ENCODE results near the gene ZFP3.
"Not testable (repeated sequence)": the region's sequence is repeated elsewhere in the genome, so short reads cannot be mapped to it uniquely, and the experiment has no call there.

Gene ZFP3

GRCh38 chr17:5124896-5125295 is 46.6 kb downstream of the ZFP3 start:
- H2AFZ ChIP-seq (ENCODE audit: low read length, unreplicated experiment); H3K27ac ChIP-seq (ENCODE audit: low read depth, low read length); H3K36me3 ChIP-seq (ENCODE audit: insufficient read depth, low read length); H3K4me3 ChIP-seq (ENCODE audit: low read depth, low read length); H3K4me1 ChIP-seq (ENCODE audit: control insufficient read depth, insufficient read depth, low read length, unreplicated experiment); H3K79me2 ChIP-seq (ENCODE audit: control insufficient read depth, insufficient read depth, low read length, unreplicated experiment): not testable (repeated sequence)
- peaks cover 36% of the 10 kb centered on the region for H3K27me3 ChIP-seq (ENCODE audit: insufficient read depth, low read length)

- Histone ChIP-seq H3K36me3 (ENCODE audit: insufficient read depth, low read length) (no peaks in the 10 kb centered on the region), H3K4me3 (ENCODE audit: low read depth, low read length) (no peak overlapping the region), H3K27ac (ENCODE audit: low read depth, low read length) (no peak overlapping the region), H3K4me1 (ENCODE audit: control insufficient read depth, insufficient read depth, low read length, unreplicated experiment) (no peaks in the 10 kb centered on the region), H3K79me2 (ENCODE audit: control insufficient read depth, insufficient read depth, low read length, unreplicated experiment) (no peaks in the 10 kb centered on the region), H3K27me3 (ENCODE audit: insufficient read depth, low read length) (peaks cover 28% of the 10 kb centered on the region), H2AFZ (ENCODE audit: low read length, unreplicated experiment) (no peak overlapping the region)
Observed at GRCh38 chr17:5126719-5127488, 48.6 kb downstream of the ZFP3 start.

- Histone ChIP-seq H2AFZ (ENCODE audit: low read length, unreplicated experiment) (no peak overlapping the region), H3K36me3 (ENCODE audit: insufficient read depth, low read length) (no peaks in the 10 kb centered on the region), H3K27ac (ENCODE audit: low read depth, low read length) (no peak overlapping the region), H3K27me3 (ENCODE audit: insufficient read depth, low read length) (peaks cover 18% of the 10 kb centered on the region; the same call in 1 of the 2 replicates), H3K79me2 (ENCODE audit: control insufficient read depth, insufficient read depth, low read length, unreplicated experiment) (no peaks in the 10 kb centered on the region), H3K4me3 (ENCODE audit: low read depth, low read length) (no peak overlapping the region), H3K4me1 (ENCODE audit: control insufficient read depth, insufficient read depth, low read length, unreplicated experiment) (no peaks in the 10 kb centered on the region)
Observed at GRCh38 chr17:5127910-5128309, 49.6 kb downstream of the ZFP3 start.

DNA sequence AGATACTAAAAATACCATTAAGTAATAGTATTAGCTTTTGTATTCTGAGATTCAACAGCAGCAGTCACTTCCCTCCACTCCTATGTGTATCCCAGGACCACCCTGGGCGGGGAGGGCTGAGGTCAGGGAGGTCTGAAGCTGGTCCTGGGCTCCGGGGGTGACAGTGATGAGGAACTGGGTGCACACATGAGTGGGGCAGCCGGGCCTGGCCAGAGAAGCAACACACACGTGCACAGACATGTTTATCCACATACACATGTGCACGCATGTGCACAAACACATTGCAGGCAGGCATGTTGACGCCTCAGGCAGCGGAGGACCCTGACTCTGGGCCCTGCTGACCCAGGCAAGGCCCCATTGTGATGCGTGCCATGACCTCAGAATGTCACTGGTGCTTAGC is 50.1 kb downstream of the ZFP3 start:
- not testable (repeated sequence) for H3K27ac ChIP-seq (ENCODE audit: low read depth, low read length); H3K4me3 ChIP-seq (ENCODE audit: low read depth, low read length); H2AFZ ChIP-seq (ENCODE audit: low read length, unreplicated experiment); H3K4me1 ChIP-seq (ENCODE audit: control insufficient read depth, insufficient read depth, low read length, unreplicated experiment); H3K79me2 ChIP-seq (ENCODE audit: control insufficient read depth, insufficient read depth, low read length, unreplicated experiment); H3K36me3 ChIP-seq (ENCODE audit: insufficient read depth, low read length)
- peaks cover 14% of the 10 kb centered on the region; the same call in 1 of the 2 replicates for H3K27me3 ChIP-seq (ENCODE audit: insufficient read depth, low read length)

- Histone ChIP-seq H3K4me3 (ENCODE audit: low read depth, low read length) (no peak overlapping the region), H3K36me3 (ENCODE audit: insufficient read depth, low read length) (no peaks in the 10 kb centered on the region), H3K79me2 (ENCODE audit: control insufficient read depth, insufficient read depth, low read length, unreplicated experiment) (no peaks in the 10 kb centered on the region), H3K27ac (ENCODE audit: low read depth, low read length) (no peak overlapping the region), H3K4me1 (ENCODE audit: control insufficient read depth, insufficient read depth, low read length, unreplicated experiment) (no peaks in the 10 kb centered on the region), H3K27me3 (ENCODE audit: insufficient read depth, low read length) (peaks cover 8% of the 10 kb centered on the region; the same call in 1 of the 2 replicates), H2AFZ (ENCODE audit: low read length, unreplicated experiment) (no peak overlapping the region)
Observed at GRCh38 chr17:5128905-5129535, 50.8 kb downstream of the ZFP3 start.

DNA sequence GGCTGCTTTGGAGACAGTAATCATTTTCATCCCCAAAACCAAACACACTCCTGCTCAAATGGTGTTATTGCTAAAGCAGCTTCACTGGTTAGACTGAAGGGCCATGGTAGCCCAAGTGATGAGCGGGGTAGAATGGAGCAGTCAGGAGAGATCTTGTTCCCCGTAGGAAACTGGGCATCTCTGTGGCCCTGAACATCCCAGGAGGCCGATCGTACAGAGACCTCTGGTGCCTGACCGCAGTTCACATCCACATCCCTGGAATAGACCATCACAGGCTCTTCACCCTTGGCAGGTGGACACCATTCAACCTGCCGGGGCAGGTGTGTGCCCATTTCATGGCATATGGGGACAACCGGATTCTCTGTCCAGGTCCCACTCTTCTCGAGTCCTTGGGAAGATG is 51.5 kb downstream of the ZFP3 start:
- H3K36me3 ChIP-seq (ENCODE audit: insufficient read depth, low read length); H3K27ac ChIP-seq (ENCODE audit: low read depth, low read length); H3K4me3 ChIP-seq (ENCODE audit: low read depth, low read length); H2AFZ ChIP-seq (ENCODE audit: low read length, unreplicated experiment); H3K79me2 ChIP-seq (ENCODE audit: control insufficient read depth, insufficient read depth, low read length, unreplicated experiment); H3K4me1 ChIP-seq (ENCODE audit: control insufficient read depth, insufficient read depth, low read length, unreplicated experiment); H3K27me3 ChIP-seq (ENCODE audit: insufficient read depth, low read length): not testable (repeated sequence)

GRCh38 chr17:5130261-5130660 is 52.0 kb downstream of the ZFP3 start:
- H3K4me3 ChIP-seq (ENCODE audit: low read depth, low read length); H2AFZ ChIP-seq (ENCODE audit: low read length, unreplicated experiment); H3K27ac ChIP-seq (ENCODE audit: low read depth, low read length); H3K27me3 ChIP-seq (ENCODE audit: insufficient read depth, low read length); H3K79me2 ChIP-seq (ENCODE audit: control insufficient read depth, insufficient read depth, low read length, unreplicated experiment); H3K36me3 ChIP-seq (ENCODE audit: insufficient read depth, low read length); H3K4me1 ChIP-seq (ENCODE audit: control insufficient read depth, insufficient read depth, low read length, unreplicated experiment): not testable (repeated sequence)

DNA sequence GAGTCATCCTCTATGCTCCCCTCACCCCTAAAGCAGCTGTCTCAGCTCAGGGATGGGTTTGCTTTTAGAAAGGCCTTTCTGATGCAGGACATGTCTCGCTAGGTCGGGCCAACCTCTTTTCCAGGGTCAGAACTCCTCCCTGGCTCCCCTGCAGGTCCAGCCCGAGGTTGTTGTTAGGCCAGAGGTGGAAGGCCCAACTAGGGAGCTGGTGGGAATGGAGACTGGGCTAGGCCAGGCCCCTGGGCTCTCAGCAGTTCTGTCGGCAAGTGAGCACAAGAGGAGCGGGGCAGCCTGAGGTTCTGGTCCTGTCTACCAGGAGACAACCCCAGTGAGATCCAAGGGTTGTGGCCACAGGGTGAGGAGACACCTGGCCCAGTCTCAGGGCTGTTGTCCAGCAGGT is 52.4 kb downstream of the ZFP3 start:
- H3K27ac ChIP-seq (ENCODE audit: low read depth, low read length); H3K4me1 ChIP-seq (ENCODE audit: control insufficient read depth, insufficient read depth, low read length, unreplicated experiment); H3K27me3 ChIP-seq (ENCODE audit: insufficient read depth, low read length); H2AFZ ChIP-seq (ENCODE audit: low read length, unreplicated experiment); H3K4me3 ChIP-seq (ENCODE audit: low read depth, low read length); H3K79me2 ChIP-seq (ENCODE audit: control insufficient read depth, insufficient read depth, low read length, unreplicated experiment); H3K36me3 ChIP-seq (ENCODE audit: insufficient read depth, low read length): not testable (repeated sequence)

- H3K27me3 ChIP-seq (ENCODE audit: insufficient read depth, low read length), result no peaks in the 10 kb centered on the region
- H2AFZ ChIP-seq (ENCODE audit: low read length, unreplicated experiment), result no peak overlapping the region
- no peak overlapping the region for H3K27ac ChIP-seq (ENCODE audit: low read depth, low read length)
- H3K4me3 ChIP-seq (ENCODE audit: low read depth, low read length), result no peak overlapping the region
- no peaks in the 10 kb centered on the region for H3K36me3 ChIP-seq (ENCODE audit: insufficient read depth, low read length)
- no peaks in the 10 kb centered on the region for H3K4me1 ChIP-seq (ENCODE audit: control insufficient read depth, insufficient read depth, low read length, unreplicated experiment)
- no peaks in the 10 kb centered on the region for H3K79me2 ChIP-seq (ENCODE audit: control insufficient read depth, insufficient read depth, low read length, unreplicated experiment)
Observed at GRCh38 chr17:5131146-5131715, 53.0 kb downstream of the ZFP3 start.

GRCh38 chr17:5131799-5132502 is 53.7 kb downstream of the ZFP3 start:
- H3K4me1 ChIP-seq (ENCODE audit: control insufficient read depth, insufficient read depth, low read length, unreplicated experiment); H3K27ac ChIP-seq (ENCODE audit: low read depth, low read length); H3K27me3 ChIP-seq (ENCODE audit: insufficient read depth, low read length); H2AFZ ChIP-seq (ENCODE audit: low read length, unreplicated experiment); H3K79me2 ChIP-seq (ENCODE audit: control insufficient read depth, insufficient read depth, low read length, unreplicated experiment); H3K4me3 ChIP-seq (ENCODE audit: low read depth, low read length); H3K36me3 ChIP-seq (ENCODE audit: insufficient read depth, low read length): not testable (repeated sequence)
